OCI-M2 (cell line): ENCODE measurements around the gene SNX27.
"Not testable (repeated sequence)": the region's sequence is repeated elsewhere in the genome, so short reads cannot be mapped to it uniquely, and the experiment has no call there.

Experiments used
- DNase-seq: peaks from one replicate; lab custom pipeline; 2025; ENCODE audit not compliant: unreplicated experiment; lab: John Stamatoyannopoulos, UW

Gene SNX27

DNA sequence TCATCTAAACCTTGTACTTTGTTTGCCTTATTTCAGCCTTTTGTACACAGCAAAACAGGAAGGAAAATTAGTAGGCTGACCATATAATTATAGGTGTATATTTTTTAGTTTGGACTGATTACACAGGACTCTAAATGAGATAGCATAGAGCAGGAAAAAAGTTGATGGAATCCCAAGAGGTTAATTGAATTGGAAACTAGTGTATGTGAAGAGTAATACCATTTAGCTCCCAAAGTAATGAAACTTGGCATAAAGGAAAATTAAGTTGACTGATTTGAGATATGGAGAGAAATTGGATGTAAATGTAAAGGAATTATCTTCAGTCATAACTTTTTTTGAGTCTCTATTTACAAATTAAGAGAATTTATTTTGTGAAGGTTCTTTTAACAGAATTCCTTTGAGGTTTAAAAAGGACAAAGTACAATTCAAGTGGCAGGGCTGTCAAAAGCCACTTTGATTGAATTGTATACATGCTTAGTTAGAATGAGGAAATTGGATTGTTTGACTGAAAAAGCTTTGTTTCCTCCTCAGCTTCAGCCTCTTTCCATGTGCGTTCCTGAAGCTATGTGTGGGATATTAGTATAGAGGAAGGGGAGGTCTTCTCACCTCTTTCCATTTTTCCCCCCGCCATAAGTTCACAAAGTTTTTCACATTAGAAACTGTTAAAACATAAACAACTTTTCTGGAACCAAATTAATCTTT, 26.4 kb downstream of the SNX27 start:
- DNase-seq, result no peak

DNA sequence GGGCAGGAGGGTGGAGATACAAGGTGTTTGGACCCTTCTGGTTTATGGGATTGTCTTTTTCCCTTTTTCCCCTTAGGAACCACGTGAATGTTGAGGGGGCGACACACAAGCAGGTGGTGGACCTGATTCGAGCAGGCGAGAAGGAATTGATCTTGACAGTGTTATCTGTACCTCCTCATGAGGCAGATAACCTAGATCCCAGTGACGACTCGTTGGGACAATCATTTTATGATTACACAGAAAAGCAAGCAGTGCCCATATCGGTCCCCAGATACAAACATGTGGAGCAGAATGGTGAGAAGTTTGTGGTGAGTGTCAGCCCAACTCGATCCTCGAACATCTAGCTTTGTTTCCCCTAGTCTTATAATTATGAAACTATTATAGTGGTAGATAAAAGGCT, 27.0 kb downstream of the SNX27 start:
- DNase-seq, result no peak

DNA sequence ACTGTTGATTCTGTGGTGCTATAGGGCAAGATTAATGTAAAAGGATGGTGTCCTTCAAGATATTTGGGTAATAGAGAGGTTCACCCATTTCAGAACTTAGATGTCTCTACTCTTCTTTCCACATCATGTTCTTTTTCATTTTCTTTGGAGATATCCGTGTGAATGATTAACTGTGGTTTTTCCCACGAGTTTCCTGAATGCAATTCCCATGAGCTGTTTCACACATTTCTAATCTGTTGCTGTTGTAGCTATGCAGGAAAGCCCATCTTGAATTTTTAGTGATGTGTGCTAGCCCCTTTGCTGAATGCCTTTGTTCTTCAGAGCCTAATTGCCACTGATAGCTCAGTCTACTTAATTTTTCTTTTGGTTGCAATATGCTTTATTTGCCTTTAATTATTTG, 27.6 kb downstream of the SNX27 start:
- DNase-seq, result no peak

DNA sequence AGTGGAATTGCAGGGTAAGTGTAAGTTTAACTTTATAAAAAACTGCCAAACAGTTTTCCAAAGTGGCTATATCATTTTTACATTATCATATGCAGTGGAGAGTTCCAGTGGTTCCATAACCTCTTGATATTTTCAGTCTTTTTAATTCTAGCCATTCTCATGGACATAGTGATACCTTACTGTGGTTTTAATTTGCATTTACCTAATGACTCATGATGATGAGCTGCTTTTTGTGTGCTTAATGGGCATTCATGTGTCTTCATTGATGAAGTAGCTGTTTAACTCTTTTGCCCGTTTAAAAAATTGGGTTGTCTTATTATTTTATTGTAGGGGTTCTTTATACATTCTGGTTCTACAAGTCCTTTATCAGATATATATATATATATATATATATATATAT, 29.4 kb downstream of the SNX27 start:
- no peak for DNase-seq

DNA sequence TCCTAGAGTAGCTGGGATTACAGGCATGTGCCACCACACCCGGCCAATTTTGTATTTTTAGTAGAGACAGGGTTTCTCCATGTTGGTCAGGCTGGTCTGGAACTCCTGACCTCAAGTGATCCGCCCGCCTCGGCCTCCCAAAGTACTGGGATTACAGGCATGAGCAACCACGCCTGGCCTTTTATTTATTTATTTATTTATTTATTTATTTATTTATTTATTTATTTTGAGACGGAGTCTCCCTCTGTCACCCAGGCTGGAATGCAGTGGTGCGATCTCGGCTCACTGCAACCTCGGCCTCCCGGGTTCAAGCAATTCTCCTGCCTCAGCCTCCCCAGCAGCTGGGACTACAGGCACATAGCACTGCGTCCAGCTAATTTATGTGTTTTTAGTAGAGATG, 31.2 kb downstream of the SNX27 start:
- DNase-seq, result not testable (repeated sequence)

DNA sequence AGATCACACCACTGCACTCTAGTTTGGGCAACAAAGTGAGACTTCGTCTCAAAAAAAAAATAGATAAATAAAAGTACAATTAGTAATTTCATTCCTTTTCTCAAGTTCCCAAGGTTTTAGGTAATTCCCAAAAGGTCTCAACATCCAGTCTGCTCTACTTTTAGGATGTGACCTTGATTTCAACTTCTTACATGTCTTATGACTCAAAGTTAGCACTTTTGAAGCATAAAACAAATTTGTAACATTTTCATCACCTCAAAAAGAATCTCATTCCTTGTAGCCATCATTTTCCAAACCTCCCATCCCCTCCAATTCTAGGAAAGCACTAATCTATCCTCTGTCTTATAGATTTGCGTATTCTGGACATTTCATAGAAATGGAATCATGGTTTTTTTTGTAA, 32.2 kb downstream of the SNX27 start:
- DNase-seq, result no peak

DNA sequence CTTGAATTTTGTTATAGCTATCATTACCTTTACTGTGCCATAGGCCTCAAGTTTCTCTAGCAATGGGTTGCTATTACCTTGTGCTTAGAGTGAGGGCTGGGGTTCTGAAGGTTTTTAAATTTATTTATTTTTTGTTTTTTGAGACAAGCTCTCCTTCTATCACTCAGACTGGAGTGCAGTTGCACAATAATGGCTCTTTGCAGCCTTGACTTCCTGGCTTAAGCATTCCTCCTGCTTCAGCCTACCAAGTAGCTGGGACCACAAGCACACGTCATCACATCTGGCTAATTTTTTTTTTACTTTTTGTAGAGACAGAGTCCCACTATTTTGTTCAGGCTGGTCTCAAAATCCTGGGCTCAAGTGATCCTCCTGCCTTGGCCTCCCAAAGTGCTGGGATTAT, 41.5 kb downstream of the SNX27 start:
- no peak for DNase-seq

DNA sequence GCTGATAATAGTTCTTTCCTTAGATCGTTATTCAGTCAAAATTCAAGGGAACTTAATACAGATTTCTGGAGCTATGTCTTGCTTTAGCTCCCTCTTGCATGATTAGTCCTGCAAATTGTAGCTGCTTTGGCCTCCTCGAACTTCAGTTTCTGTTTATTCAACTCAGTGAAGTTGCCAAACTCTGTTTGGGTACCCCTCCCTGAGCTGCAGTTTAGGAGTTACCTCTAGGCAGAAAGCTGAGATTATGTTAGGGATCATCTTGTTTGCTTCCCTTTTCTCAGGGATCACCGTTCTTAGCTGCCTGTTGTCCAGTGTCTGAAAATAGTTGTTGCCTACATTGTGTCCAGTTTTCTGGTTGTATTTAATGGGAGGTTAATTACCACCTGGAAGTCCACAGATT, 43.5 kb downstream of the SNX27 start:
- DNase-seq, result no peak

DNA sequence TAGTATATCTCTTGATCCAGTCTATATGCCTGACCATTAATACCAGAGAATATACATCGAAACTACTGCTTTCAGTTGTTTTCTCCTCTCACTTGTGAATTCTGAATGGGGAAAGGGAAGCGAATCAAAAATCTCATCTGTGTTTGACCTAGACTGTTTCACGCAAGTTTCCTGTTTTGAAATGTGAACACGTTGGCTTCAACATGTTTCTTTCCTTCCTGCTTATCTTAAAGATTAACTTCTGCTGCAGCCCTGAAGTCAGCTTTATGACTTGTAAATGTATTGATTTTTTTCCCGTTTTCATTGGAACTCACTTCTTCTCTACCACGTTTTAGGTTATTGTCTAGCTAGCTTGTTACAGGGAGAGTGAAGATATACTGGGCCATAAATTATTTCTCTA, 49.9 kb downstream of the SNX27 start:
- no peak for DNase-seq

DNA sequence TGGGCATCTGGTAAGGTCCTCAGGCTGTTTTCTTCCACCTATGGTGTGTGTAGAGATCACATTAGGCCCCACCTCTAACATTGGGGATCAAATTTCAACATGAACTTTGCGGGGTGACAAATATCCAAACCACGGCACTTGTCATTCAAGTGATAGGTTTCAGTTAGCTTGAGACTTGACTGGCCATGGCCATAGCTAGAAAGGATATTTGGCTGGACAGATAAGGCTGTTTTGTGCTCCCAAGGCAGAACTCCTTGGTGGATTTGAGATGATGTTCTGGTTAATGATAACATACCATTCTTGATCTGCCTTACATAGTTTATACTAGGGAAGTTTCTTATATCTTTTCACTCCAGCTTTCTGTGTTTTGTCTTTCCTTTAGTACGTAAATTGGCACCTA, 56.2 kb downstream of the SNX27 start:
- peak; percentile 51 for DNase-seq

DNA sequence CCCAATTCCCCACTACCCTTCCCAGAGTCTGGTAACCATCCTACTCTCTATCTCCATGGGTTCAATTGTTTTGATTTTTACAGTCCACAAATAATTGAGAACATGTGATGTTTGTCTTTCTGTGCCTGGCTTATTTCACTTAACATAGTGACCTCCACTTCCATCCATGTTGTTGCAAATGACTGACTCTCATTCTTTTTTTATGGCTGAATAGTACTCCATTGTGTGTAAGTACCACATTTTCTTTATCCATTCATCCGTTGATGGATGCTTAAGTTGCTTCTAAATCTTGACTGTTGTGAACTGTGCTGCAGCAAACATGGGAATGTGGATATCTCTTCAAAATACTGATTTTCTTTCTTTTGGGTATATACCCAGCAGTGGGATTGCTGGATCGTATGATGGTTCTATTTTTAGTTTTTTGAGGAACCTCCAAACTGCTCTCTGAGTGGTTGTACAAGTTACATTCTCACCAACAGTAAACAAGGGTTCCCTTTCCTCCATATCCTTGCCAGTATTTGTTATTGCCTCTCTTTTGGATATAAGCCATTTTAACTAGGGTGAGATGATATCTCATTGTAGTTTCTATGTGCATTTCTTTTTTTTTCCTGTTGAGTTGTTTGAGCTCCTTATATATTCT, 58.3 kb downstream of the SNX27 start:
- not testable (repeated sequence) for DNase-seq

DNA sequence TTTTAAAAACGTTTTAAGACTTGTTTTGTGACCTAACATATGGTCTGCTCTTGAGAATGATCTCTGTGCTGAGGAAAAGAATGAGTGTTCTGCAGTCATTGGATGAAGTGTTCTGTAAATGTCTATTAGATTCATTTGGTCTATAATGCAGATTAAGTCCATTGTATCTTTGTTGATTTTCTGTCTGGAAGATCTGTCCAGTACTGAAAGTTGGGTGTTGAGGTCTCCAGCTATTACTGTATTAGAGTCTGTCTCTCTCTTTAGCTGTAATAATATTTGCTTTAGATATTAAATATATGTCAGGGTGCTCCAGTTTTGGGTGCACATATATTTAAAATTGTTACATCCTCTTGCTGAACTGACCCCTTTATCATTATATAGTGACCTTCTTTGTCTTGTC, 61.6 kb downstream of the SNX27 start:
- no peak for DNase-seq

DNA sequence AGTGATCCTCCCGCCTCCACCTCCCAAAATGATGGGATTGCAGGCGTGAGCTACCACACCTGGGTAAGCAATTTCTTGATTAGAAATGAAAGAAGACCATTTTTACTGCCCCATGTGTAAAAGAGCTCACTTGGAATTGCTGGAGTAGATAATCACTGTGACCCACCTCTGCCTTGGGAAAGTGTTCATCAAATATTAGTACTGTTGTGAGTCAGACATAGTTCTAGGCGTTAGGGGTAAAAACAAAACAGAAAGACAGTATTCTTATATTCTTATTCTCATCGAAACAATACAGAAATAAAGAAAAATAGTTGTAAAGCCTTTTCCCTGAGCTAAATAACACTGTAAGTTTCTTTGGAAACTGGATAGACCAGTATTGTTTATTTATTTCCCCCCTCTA, 68.5 kb downstream of the SNX27 start:
- DNase-seq, result no peak

DNA sequence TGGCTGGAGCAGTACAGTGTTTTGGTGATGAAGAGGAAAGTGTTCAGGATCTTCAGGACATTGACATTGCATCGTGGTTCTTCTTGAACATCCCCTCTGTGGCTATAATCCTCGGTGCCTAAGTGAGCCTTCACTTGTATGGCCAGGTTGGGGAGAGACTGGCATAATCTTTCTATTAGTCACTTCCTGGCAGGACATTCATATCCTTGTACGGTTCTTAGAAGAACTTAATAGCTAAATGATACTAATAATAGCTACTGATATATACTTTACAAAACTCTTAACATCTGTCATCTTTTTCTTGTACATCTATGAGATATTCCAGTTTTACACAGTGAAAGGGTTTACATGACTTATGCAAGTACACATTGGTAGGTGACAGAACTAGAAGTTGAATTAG, 69.0 kb downstream of the SNX27 start:
- DNase-seq, result no peak

DNA sequence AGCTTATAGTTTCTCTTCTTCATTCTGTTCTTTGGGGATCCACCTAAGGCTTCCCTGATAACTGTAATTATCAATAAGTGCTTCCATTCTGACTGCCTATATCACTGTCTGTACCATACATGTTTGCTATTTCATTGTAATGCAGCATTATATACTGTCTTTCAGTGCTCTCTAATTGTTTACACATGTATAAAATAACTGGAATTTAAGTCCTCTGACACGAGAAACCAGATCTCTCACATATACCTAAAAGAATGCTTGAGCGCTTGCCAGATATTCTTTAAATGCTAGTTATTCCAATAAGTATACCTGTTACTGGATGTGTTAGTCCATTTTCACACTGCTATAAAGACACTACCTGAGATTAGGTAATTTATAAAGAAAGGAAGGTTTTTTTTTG, 70.1 kb downstream of the SNX27 start:
- DNase-seq, result no peak

DNA sequence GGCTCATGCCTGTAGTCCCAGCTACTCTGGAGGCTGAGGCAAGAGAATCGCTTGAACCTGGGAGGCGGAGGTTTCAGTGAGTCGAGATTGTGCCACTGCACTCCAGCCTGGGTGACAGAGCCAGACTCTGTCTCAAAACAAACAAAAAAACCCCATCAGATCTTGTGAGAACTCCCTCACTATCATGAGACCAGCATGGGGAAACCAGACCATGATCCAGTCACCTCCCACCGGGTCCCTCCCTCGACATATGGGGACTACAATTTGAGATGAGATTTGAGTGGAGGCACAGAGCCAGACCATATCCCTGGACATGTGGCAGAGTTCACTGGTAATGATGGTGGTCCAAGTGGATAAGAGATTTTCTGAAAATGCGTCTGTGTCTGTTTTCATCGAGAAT, 71.1 kb downstream of the SNX27 start:
- not testable (repeated sequence) for DNase-seq

DNA sequence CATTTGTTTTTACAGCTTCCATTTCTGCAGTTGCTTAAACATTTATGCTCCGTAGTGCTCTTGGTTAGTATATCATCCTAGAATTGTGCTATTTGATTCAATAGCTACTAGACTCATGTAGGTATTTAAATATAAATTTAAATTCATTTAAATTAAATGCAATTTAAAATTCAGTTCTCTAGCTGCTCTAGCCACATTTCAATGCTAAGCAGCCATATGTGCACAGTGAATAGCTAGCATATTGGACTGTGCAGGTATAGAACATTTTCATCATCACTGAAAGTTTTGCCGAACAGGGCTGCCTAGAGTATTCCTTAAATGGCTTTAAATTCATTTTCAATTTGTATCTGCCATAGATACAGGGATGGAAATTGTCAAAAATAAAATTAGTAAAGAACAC, 72.3 kb downstream of the SNX27 start:
- DNase-seq, result no peak

DNA sequence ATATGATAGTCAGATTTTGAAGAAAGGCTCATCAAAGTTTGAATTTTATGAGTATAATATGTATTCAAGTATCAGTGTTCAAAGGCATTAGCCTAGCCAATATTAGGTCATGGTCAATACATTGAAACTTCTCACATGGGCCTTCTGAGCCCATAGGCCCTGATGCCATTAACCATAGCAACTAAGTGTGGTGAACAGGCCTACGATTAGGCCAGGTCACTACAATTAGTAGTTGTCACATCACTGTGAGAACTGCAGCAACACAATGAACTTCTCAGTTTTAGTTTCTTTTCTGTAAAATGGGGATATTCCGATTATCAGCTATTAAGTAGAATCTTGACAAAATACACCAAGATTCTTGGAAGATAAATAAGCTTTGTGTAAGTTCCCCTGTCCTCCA, 74.7 kb downstream of the SNX27 start:
- DNase-seq, result no peak

DNA sequence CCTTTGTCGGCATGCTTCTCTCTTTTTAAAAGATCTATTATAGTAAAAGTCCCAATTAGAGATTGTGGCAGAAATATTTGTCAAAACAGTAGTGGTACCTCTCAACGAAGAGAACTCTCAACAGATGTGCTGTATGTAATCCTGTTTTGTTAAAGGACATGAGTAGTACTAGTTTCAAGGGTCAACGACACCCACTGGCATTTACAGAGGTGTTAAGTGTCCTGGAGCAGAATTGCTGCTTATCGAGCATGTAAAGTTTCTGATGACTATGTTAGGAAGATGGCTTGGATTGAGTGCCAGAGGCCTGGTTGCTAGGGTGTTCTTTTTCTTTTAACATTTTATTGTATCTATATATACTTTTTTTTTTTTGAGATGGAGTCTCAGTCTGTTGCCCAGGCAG, 77.6 kb downstream of the SNX27 start:
- no peak for DNase-seq

DNA sequence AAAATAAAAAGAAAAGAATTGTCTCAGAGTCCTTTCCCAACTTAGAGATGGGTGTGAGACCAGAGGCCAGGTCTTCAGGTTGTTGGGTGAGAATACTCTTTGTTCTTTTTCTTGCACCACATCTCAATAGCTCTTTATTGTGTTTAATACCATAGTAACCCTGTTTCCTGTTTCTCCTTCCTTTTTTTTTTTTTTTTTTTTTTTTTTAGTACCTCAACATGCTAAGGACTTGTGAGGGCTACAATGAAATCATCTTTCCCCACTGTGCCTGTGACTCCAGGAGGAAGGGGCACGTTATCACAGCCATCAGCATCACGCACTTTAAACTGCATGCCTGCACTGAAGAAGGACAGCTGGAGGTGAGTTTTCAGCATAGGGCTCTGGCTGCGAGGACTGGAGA, 80.4 kb downstream of the SNX27 start:
- DNase-seq, result no peak

DNA sequence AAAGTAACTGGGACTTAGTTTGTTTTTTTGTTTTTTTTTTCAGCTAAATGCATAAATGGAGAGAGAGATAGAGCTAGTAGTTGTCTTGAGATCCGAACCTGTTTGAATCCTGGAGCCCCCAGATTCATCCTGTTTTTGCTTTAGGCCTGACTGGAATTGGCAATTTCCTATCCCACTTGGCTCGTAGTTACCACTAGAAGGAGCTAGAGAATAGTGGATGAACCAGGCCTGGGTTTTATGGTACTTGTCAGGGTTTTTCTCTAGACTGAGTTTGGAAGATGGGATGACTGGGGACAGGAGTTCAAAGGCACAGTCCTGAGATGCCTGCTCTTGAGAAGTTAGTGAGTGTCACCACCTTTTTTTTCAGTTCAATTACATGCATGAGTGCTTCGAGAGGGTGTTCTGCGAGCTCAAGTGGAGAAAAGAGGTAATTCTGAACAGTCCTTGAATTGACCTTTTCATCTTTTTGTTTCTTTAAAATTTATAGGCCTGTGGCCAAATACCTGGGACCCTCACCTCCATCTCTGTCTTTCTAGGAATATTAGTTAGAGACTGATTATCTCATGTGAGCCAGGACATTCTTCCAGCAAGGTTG, 81.3 kb downstream of the SNX27 start:
- no peak for DNase-seq

DNA sequence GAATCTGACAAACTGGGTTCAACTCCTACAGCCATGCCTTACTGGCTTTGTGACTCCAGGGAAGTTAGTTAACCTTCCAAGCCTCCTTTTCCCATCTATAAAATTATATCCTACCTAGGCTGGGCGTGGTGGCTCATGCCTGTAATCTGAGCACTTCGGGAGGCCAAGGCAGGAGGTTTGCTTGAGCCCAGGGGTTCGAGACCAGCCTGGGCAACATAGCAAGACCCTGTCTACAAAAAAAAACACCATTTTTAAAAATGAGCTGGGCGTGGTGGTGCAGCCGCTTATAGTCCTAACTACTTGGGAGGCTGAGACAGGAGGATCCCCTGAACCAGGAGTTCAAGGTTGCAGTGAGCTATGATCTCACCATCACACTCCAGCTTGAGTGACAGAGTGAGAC, 89.7 kb downstream of the SNX27 start:
- DNase-seq, result no peak

DNA sequence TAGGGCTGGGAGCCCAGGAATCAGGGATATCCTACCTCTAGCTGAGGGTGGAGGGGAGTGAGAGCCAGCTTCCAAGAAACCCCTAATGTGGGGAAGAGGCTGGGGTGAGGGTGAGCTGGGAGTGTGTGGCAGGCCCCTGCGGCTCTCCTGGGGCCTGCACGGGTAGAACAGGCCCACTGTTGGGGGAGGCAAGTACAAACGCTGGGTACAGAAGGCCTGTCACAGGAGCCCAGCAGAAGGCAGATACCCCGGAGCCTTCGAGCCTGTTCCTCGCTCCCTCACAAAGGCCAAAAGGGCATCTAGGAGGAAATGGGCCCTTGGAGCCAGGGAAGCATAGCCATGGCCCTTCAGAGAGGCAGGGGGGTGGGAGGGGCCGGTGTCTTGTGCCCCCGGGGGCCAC, 91.1 kb downstream of the SNX27 start:
- DNase-seq, result no peak
